ENCODE data around the gene ZFTA.

The ZFTA gene

DNA sequence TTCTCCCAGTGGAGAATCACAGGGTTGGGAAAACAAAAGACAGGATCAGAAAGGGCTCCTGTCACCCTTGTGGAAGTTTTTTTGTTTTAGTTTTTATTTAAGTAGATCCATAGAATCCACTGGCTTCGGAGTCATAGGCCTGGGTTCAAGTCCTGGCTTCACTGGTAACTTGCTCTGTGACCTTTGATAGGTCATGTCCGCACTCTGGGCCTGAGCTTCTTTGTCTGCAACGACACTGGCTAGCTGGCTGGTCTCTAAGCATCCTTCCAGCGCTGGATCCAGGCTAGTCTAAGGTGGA lies 1.4 kb downstream of the ZFTA start:
- no peak for TF ChIP-seq NFIC (IDR thresholded peaks at IDR 0.05)
- TF ChIP-seq RAD21 (IDR thresholded peaks at IDR 0.05; ENCODE audit: low read depth): no peak
- TF ChIP-seq, protein P1, sequence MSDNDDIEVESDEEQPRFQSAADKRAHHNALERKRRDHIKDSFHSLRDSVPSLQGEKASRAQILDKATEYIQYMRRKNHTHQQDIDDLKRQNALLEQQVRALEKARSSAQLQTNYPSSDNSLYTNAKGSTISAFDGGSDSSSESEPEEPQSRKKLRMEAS (IDR thresholded peaks at IDR 0.05): no peak
- TF ChIP-seq TAF1 (IDR thresholded peaks at IDR 0.05; ENCODE audit: low read depth): no peak

DNA sequence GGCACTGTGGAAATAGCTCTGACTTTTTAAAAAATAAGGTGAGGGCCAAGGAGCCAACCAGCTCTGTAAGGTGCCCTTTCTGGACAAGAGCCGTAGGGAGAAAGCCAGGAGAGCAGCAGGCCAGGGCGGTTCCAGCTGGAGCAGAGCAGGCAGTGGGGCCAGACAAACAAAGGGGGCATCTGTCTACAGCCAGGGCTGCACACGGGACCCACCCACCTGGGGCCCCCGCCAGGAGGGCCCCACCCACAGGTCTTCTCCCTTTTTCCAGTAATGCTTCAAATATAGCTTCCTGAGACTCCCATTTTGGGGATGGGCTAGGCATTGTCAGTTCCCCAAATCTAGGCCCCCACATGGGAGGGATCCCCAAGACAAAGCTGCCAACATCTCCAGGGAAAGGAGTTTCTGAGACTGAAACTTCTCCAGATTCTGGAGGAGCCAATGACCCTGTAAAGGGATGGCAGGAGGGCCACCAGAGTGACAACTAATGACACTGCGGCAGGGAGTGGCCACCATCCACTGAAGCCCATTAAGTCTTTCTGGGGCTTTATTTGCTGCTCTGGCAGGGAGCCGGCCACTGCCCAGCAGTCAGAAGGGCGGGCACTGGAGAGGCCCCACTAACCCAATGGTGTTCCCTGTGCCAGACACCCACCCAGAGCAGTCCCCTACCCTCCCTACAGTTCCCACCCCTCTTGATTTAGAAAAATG lies 1.9 kb downstream of the ZFTA start:
- TF ChIP-seq YY1 (IDR thresholded peaks at IDR 0.05; ENCODE audit: low read depth) (no peak), ZBTB7A (IDR thresholded peaks at IDR 0.05; ENCODE audit: low read depth) (no peak), TEAD4 (IDR thresholded peaks at IDR 0.05) (no peak), EGR1 (IDR thresholded peaks at IDR 0.05) (no peak), EP300 (IDR thresholded peaks at IDR 0.05; ENCODE audit: borderline replicate concordance) (no peak), NFIC (IDR thresholded peaks at IDR 0.05) (no peak), TCF12 (IDR thresholded peaks at IDR 0.05; ENCODE audit: low read depth) (no peak), CREB1 (IDR thresholded peaks at IDR 0.05; ENCODE audit: low read depth) (no peak), RAD21 (IDR thresholded peaks at IDR 0.05; ENCODE audit: low read depth) (no peak)
- TF ChIP-seq, protein P2, sequence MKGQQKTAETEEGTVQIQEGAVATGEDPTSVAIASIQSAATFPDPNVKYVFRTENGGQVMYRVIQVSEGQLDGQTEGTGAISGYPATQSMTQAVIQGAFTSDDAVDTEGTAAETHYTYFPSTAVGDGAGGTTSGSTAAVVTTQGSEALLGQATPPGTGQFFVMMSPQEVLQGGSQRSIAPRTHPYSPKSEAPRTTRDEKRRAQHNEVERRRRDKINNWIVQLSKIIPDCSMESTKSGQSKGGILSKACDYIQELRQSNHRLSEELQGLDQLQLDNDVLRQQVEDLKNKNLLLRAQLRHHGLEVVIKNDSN (IDR thresholded peaks at IDR 0.05): no peak

DNA sequence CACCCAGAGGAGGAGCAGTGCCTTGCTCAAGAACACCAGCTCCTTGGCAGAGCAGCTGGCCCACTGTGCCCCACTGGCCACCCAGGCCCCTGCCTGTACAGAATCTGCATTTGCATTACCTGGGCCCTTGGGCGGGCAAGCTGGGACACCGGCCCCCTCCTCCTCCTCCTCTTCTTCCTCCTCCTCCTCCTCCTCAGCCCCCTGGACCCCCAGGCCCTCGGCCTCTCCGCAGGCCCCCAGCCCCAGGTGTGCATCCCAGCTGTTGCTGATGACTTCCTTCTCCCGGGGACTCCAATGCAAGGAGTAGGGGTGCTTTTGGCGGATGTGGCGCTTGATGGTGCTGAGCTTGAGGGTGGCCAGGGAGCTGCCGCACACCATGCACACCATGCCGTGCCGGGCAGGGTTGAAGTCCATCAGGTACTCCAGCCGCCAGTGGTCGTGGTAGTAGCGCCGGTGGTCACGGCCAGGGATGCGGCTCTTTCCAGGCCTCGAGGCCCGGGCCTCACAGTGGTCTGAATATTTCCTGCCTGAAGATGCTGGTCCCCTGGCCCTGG lies 2.8 kb downstream of the ZFTA start:
- no peak for TF ChIP-seq CREB1 (IDR thresholded peaks at IDR 0.05; ENCODE audit: low read depth)
- TF ChIP-seq NFIC (IDR thresholded peaks at IDR 0.05): no peak
- TF ChIP-seq YY1 (IDR thresholded peaks at IDR 0.05; ENCODE audit: low read depth): no peak
- TF ChIP-seq RAD21 (IDR thresholded peaks at IDR 0.05; ENCODE audit: low read depth): no peak
- TF ChIP-seq, protein P1 (IDR thresholded peaks at IDR 0.05): no peak
- TF ChIP-seq, protein P2 (IDR thresholded peaks at IDR 0.05): no peak
- TF ChIP-seq EP300 (IDR thresholded peaks at IDR 0.05; ENCODE audit: borderline replicate concordance): no peak
- no peak for TF ChIP-seq FOXM1 (IDR thresholded peaks at IDR 0.05; ENCODE audit: borderline replicate concordance, low read depth)
- no peak for TF ChIP-seq TEAD4 (IDR thresholded peaks at IDR 0.05)
- no peak for TF ChIP-seq TCF12 (IDR thresholded peaks at IDR 0.05; ENCODE audit: low read depth)

DNA sequence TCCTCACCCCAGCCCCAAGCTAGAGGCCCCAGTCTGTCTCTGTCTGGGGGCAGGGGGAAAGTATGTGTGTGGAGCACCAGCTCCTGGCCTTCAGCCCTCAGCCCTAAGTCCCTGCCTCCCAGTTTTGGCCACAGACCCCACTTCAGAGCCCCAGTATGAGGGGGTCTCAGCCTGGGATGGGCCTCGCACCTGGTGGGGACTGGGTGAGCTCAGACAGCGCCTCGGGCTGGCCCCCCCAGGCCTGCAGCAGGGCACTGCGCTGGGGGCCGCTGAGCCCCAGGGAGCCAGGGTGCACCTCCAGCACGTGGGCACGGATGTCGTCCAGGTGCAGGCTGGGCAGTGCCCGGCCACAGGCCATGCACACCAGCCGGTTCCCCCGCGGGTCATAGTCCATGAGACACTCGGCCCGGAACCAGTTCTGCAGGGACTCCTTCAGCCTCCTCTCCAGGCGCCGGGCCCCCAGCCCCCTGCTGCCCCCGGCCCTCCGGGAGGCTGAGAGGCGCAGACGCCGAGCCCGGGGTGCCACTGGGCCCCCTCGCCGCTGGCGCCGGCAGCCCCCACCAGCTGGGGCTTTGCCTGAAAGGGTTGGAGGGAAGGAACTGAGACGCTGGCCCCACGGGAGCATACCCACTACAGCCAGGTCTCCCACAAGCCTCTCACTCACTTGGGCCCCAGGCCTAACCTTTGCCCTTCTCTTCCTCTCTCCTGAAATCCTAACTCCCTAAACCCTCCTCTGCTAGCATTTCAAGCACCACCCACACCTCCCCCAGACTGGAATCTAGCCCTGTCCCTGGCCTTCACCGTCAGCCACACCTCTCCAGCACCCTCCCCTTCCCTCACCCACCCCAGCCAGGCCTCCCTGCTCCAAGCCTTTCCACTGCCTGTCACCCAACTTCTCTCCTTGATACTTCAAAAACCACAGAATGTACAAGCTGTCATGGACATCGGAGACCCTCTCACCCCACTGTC lies 3.6 kb downstream of the ZFTA start:
- TF ChIP-seq TAF1 (IDR thresholded peaks at IDR 0.05; ENCODE audit: low read depth): no peak
- no peak for TF ChIP-seq YY1 (IDR thresholded peaks at IDR 0.05; ENCODE audit: low read depth)
- TF ChIP-seq, protein P3, sequence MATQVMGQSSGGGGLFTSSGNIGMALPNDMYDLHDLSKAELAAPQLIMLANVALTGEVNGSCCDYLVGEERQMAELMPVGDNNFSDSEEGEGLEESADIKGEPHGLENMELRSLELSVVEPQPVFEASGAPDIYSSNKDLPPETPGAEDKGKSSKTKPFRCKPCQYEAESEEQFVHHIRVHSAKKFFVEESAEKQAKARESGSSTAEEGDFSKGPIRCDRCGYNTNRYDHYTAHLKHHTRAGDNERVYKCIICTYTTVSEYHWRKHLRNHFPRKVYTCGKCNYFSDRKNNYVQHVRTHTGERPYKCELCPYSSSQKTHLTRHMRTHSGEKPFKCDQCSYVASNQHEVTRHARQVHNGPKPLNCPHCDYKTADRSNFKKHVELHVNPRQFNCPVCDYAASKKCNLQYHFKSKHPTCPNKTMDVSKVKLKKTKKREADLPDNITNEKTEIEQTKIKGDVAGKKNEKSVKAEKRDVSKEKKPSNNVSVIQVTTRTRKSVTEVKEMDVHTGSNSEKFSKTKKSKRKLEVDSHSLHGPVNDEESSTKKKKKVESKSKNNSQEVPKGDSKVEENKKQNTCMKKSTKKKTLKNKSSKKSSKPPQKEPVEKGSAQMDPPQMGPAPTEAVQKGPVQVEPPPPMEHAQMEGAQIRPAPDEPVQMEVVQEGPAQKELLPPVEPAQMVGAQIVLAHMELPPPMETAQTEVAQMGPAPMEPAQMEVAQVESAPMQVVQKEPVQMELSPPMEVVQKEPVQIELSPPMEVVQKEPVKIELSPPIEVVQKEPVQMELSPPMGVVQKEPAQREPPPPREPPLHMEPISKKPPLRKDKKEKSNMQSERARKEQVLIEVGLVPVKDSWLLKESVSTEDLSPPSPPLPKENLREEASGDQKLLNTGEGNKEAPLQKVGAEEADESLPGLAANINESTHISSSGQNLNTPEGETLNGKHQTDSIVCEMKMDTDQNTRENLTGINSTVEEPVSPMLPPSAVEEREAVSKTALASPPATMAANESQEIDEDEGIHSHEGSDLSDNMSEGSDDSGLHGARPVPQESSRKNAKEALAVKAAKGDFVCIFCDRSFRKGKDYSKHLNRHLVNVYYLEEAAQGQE (IDR thresholded peaks at IDR 0.05; ENCODE audit: low read depth): no peak
- TF ChIP-seq, protein P2 (IDR thresholded peaks at IDR 0.05): no peak
- no peak for TF ChIP-seq EP300 (IDR thresholded peaks at IDR 0.05; ENCODE audit: borderline replicate concordance)
- no peak for TF ChIP-seq TCF12 (IDR thresholded peaks at IDR 0.05; ENCODE audit: low read depth)
- no peak for TF ChIP-seq RAD21 (IDR thresholded peaks at IDR 0.05; ENCODE audit: low read depth)
- TF ChIP-seq EGR1 (IDR thresholded peaks at IDR 0.05): no peak
- TF ChIP-seq FOXM1 (IDR thresholded peaks at IDR 0.05; ENCODE audit: borderline replicate concordance, low read depth): no peak

DNA sequence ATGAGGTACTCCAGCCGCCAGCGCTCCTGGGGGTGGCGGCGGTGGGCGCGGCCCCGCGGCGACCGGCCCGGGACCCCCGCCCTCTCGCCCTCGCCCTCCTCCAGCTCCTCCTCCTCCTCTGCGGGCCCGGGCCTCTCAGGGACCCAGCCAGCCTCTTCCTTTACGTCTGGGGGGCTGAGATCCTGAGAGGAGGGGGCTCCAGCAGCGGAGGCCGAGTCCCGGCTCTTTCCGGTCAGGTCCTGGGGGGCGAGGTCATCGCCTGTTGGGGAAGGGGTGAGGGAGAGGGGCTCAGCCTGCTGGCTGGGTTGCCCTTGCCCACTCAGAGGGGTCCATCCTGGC lies 4.3 kb downstream of the ZFTA start:
- TF ChIP-seq YY1 (IDR thresholded peaks at IDR 0.05; ENCODE audit: low read depth) (no peak), EGR1 (IDR thresholded peaks at IDR 0.05) (no peak), TEAD4 (IDR thresholded peaks at IDR 0.05) (no peak), ZBTB7A (IDR thresholded peaks at IDR 0.05; ENCODE audit: low read depth) (no peak), TCF12 (IDR thresholded peaks at IDR 0.05; ENCODE audit: low read depth) (no peak), TAF1 (IDR thresholded peaks at IDR 0.05; ENCODE audit: low read depth) (no peak), RAD21 (IDR thresholded peaks at IDR 0.05; ENCODE audit: low read depth) (no peak), FOXM1 (IDR thresholded peaks at IDR 0.05; ENCODE audit: borderline replicate concordance, low read depth) (no peak), CREB1 (IDR thresholded peaks at IDR 0.05; ENCODE audit: low read depth) (no peak), NFIC (IDR thresholded peaks at IDR 0.05) (no peak), CEBPB (IDR thresholded peaks at IDR 0.05) (no peak), EP300 (IDR thresholded peaks at IDR 0.05; ENCODE audit: borderline replicate concordance) (no peak)
- TF ChIP-seq, protein P3 (IDR thresholded peaks at IDR 0.05; ENCODE audit: low read depth): no peak
- TF ChIP-seq, protein P1 (IDR thresholded peaks at IDR 0.05): no peak
- TF ChIP-seq, protein P2 (IDR thresholded peaks at IDR 0.05): no peak

Measured in Ishikawa (cell line).